Umbilical cord (tissue), 2 donors: Measurements from ENCODE around the gene RIC8B. TPM values are rescaled to one million over a fixed set of nuclear protein-coding genes. Genes with fewer than 3 reads are reported as not detected.

Experiments used
- DNase-seq: peaks from one replicate; pipeline ENCODE4 v3.0.0-alpha.2; 2015; ENCODE audit warnings: low spot score
- total RNA-seq: library from RNA; depleted of rRNA; stranded (reverse); fragments of >200 nt; gene quantifications from one replicate; pipeline ENCODE4 v1.2.3, GENCODE V29; 2014; ENCODE audit warnings: low replicate concordance; ENCODE audit not compliant: insufficient read depth

The RIC8B gene
- total RNA-seq, 1 donor from 2014 or later, result 25.5 TPM

- no peak for DNase-seq
Measured at GRCh38 chr12:106801167-106801708, 26.8 kb downstream of the RIC8B start.

- DNase-seq, result no peak
Measured at GRCh38 chr12:106801830-106802533, 27.5 kb downstream of the RIC8B start.

- DNase-seq, result no peak
Measured at GRCh38 chr12:106804668-106805067, 30.2 kb downstream of the RIC8B start.

DNA sequence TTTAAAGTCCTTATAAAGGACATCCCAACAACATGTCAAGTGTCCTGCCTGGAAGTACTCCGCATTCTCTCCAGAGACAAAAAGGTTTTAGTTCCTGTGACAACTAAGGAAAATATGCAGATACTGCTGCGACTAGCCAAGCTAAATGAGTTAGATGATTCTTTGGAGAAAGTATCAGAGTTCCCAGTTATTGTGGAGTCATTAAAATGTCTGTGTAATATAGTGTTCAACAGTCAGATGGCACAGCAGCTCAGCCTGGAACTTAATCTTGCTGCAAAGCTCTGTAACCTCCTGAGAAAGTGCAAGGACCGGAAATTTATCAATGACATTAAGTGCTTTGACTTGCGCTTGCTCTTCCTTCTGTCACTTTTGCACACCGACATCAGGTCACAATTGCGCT is 40.2 kb downstream of the RIC8B start:
- peak; percentile 35 for DNase-seq

GRCh38 chr12:106815741-106816140 is 41.3 kb downstream of the RIC8B start:
- no peak for DNase-seq

- DNase-seq, result no peak
Measured at GRCh38 chr12:106816231-106816630, 41.7 kb downstream of the RIC8B start.

DNA sequence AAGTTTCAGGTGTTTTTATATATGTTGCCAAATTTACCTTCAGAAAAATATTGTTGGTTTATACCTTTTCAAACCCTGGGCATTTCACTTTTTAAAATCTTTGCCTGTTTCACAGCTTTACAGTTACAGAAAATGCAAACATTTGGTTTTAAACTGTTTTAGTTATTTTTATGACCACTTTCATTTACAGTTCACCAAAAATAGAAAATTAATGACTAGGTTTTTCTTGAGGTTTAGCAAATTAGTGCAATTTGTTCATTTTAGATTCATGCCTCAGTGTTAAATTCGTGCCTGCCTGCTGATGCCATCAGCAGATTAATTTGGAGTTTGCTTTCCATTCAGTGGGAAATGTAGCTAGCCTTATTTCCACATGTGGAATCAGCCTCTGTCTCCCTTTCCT is 45.5 kb downstream of the RIC8B start:
- DNase-seq, result no peak

DNA sequence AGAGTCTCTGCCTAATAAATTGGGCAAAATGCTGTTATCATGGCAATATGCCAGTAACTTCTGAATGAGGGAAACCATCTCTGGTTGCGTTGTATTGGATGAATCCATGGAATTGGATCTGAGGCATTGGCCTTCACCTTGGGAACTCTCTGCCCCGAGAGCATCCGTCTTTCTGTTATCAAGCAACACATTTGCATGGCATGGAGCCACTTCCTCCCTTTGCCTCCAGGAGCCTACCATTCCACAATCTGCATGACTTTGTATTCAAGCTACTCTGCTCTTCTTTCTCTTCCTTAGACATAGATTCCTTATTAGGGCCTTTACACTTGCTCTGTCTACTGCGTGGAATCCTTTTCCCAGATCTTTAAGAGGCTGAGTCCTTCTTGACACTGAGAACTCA is 57.2 kb downstream of the RIC8B start:
- no peak for DNase-seq

GRCh38 chr12:106837782-106838181 is 63.3 kb downstream of the RIC8B start:
- no peak for DNase-seq

DNA sequence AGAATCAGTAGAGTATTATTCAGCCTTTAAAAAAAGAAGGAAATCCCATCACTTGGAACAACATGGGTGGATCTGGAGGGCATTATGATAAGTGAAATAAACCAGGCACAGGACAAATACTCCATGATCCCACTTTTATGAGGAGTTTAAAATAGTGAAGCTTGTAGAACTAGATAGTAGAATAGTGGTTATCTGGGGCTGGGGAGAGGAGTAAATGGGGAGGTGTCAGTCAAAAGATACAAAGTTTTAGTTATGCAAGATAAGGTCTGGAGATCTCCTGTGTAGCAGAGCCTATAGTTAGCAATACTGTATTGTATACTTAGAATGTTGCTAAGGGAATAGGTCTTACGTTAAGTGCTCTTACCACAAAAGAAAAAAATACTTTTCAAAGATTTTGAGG is 64.9 kb downstream of the RIC8B start:
- peak; percentile 97 for DNase-seq

DNA sequence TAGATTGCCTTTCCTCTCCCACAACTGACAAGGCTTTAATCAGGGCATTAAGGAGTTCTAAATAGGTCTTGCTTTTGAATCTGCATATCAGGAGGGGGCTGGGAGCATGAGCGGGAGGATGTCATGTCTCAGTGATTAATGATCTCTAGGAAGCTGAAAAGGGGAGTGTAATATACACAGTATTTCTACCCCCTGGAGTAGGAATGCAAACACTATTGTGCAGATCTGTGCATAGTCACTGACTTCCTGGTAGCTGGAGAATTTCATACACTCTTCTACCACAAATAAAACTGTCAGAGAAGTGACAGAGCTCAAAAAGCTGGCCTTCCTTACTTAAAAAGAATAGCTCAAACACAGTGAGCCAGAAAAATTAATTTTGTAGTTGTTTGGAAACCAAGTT is 65.8 kb downstream of the RIC8B start:
- DNase-seq, result peak; percentile 88

GRCh38 chr12:106841510-106842302 is 67.2 kb downstream of the RIC8B start:
- peak; percentile 72 for DNase-seq

DNA sequence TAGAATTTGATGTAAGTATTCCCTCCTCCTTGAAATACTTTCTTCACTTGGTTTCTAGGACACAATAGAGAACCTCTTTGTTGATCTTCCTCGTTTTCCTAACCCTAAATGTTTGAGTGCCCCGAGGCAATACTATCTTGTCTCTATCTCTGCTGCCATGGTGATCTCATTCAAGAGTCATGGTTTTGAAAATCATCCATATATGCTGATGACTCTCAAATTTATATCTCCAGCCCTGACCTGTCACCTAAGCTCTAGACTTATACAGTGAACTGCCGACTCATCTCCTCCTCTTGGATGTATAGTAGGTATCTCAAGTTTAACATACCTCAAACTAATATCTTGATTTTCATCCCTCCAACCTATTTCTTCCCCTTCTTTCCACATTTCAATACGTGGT is 71.4 kb downstream of the RIC8B start:
- no peak for DNase-seq

GRCh38 chr12:106847861-106848260 is 73.4 kb downstream of the RIC8B start:
- DNase-seq, result no peak

GRCh38 chr12:106851306-106851705 is 76.8 kb downstream of the RIC8B start:
- no peak for DNase-seq

DNA sequence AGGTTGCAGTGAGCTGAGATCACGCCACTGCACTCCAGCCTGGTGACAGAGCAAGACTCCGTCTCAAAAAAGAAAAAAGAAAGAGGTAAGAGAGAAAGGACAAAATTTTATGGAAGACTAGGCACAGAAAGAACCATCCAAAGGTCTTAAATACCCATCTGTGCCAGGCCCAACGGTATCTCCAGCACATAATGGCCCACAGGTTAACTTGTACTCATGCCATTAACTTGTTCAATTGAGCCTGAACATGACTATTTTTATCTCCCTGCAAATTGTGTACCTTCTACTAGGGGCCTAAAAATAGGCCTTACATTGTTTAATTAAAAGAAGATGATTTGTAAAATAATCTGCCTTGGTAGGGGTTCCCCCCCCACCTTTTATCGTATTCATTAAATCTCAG is 80.2 kb downstream of the RIC8B start:
- no peak for DNase-seq

- no peak for DNase-seq
Measured at GRCh38 chr12:106855221-106855758, 80.8 kb downstream of the RIC8B start.

DNA sequence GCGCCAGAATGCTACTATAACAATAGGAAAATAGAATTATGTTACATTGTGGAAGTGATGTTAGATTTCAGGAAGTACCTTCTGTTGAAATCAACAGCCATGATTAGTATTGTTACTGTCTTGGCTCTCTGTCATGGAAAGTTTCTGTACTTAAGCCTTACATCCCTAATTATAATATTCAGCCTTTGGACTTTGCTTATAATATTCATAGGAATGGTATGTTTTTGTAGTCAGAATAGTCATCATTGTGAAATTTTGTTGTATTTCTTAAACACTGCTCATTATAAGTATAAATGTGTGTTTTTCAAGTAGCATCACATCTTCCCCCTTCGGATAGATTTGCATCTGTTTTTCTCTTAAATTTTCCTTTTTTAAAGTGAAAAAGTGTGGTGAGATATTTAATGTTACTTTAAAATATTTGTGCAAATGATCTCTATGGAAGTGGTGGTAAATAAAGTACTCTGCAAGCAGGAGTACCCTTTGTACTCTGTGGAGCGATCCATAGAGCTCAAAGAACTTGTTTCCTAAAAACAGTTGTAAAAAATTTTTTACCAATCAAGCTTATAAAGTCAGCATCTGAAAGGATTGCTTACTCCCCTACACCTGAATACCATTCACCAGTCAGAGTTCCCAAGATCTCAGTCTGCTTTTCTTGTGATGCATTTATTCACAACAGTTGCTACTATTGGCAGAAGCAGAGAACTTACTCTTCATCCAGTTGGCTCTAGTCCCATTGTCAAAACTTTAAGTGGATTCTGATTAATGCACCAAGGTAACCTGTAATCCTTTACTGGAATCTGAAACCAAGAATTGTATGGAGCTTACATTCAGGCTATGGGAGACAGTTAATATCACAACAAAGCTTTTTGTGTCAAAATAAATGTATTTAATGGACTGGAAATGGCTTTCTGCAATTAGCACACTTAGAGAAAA is 87.8 kb downstream of the RIC8B start:
- DNase-seq, result no peak

DNA sequence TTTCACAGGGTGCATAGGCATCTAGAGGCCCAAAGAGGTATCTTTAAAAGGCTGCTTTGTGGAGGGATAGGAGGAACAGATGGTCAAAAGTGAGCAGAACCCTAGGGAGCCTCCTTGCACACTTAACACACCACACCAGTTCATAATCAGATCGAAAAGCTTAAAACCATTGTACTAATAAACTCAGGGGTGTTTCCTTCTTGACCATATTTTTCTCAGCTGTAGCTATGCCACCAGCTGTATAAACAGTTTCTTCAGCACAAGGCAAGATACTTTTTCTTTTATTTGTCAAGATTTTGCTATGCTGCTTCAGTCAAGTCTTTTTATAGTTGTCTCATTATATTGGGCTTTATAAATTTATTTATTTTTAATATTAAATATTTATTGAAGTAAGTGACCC is 88.7 kb downstream of the RIC8B start:
- DNase-seq, result no peak

DNA sequence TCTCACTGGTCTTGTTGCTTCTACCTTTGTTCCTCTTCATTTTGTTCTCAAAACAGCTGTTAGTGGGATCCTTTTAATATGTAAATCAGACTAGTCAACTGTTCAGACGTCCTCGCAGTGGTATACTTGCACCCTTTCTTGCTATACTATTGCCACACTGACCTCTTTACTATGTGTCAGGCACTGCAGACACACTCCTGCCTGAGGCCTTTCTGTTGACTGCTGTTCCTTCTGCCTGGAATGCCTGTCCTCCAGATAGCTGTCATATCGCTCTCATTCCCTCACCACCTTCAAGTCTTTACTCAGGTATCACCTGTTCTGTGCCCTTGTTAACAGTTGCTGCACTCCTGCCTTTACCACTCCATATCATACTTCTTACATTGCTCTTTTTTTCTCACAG is 91.2 kb downstream of the RIC8B start:
- DNase-seq, result no peak

DNA sequence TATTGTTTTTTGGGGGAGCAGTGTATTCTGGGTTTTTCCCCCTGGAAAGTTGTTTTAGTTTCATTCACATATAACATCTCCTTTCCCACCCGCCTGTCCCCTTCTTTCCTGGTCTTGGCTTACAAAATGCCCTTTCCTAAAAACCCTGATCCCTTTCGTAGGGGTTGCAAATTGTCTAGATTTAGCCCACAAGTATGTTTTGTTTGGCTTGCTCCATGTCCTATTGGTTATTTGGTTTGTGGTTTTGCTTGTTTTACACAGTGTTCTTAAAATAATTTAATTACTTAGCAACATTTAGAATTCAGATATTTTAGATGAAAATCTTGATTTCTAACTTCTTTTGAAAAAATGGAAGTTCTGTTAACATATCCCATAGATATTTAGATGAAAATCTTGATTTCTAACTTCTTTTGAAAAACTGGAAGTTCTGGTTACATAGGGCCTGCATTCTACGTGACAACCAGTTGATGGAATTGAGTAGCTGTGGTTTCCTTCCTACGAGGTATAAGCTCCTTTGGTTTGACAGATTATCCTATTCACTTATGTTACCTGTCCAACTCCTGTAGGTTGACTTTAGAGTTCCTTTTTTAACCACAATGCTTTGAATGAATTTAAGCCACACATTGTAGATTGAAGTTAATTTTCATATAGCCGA is 92.1 kb downstream of the RIC8B start:
- DNase-seq, result peak; percentile 11
